Ramos (cell line): ENCODE measurements around the gene NFU1.

Experiments used
- in situ Hi-C: fragments of 300-500 bp; cut with MboI; formaldehyde crosslinking; loops from one replicate; pipeline ENCODE4 v1.14.3; 2022; ENCODE audit warnings: low sequenced_read_pairs; ENCODE audit not compliant: unreplicated experiment

The NFU1 gene

DNA sequence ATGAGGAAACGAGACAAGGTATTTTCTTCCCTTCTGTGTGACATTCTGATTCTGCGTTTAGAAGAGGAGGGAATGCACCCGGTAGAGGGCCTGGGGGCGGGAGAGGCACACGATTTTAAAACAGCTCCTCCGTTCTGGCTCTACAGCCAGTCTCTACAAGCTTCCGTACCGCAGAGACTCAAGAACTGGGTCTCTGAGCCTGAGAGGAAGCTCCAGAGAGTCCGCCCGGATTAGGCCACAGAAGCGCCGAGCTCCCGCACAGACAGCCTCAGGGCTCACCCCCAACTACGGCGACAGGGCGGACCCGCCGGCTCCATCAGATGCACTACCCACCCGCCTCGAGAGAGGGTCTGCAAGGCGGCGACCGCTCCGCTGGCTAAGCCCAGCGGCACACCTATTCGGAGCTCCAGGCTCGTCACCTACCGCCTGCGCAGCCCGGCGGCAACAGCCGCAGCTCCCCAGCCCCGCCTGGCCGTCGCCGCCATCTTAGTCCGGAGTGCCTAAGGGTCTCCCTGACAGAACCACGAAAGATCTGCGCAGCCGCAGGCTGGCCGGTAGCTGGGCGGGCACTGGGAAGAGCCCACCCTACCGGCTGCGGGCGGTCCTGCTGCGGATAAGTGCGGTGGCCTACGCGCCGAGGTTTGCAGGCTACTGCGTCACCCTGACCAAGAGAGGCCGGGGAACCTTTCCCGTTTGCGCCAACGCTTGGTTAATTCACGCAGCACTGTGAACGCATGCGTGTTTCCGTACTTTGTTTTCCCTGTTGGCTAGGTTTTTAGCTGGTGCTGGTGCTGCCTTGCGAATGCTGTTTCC, at the start of gene NFU1:
TSS of gene NFU1 (minus strand) at position 498 of the 813 bp plus-strand sequence. CDS start at position 485, 13 bp downstream.
- in situ Hi-C loops, result no loop called here

DNA sequence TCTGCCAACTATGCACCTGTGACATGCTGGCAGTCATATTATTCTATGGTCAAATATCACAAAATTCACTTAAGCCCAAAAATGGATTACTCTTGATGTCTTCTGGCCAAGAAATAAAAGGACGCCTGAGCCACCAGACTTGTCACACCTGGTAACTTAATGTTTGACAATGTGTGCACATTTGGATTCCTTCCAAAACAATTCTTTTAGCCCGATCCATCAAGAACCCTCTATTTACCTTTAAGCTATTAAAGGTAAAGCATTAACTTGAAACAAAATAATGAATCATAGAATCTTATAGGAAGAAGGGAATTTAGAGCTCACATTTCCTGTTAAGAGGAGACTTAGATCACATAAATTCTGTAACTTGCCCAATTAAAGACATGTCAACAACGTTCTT, 46.5 kb upstream of the NFU1 start:
- in situ Hi-C loops, result no loop called here

DNA sequence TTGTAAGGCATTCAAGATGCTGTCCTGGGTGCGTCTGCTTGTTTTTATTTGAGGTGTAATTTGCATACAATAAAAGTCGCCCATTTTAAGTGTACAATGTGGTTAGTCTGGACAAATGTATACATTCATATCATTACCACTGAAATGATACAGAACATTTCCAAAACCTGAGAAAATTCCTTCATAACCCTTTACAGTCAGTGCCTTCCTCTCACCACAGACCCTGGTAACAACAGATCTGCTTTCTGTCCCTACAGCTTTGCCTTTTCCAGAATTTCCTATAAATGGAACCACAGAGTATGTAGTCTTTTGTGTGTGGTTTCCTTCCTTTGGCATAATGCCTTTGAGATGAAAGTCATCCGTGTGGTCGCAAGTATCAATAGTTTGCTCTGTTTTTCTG, 45.8 kb upstream of the NFU1 start:
- in situ Hi-C loops, result no loop called here

DNA sequence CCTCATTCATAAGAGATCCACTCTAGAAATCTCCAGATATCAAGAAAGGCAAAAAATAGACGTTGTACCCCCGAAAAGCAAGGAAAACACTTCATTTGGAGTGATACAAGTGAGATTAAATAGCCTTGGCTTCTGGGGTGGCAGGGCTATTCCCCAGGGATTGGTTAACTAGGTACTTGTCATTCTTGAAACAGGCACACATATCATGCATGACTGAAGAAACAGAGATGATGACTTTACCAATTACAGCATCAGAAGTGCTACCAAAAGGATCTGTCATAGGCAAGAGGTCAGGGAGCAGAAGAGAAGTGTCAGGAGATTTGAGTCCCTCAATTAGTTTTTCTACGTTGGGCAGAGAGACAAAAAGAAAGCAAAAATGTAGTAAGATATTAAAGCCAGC, 45.2 kb upstream of the NFU1 start:
- in situ Hi-C loops, result no loop called here

GRCh38 chr2:69481421-69481820, 44.2 kb upstream of the NFU1 start:
- in situ Hi-C loops, result no loop called here

- in situ Hi-C loops, result no loop called here
Measured at GRCh38 chr2:69477627-69478026, 40.4 kb upstream of the NFU1 start.

GRCh38 chr2:69474688-69475087, 37.5 kb upstream of the NFU1 start:
- in situ Hi-C loops, result no loop called here

- in situ Hi-C loops, result no loop called here
Measured at GRCh38 chr2:69471793-69472192, 34.6 kb upstream of the NFU1 start.

- in situ Hi-C loops, result no loop called here
Measured at GRCh38 chr2:69470911-69471310, 33.7 kb upstream of the NFU1 start.

DNA sequence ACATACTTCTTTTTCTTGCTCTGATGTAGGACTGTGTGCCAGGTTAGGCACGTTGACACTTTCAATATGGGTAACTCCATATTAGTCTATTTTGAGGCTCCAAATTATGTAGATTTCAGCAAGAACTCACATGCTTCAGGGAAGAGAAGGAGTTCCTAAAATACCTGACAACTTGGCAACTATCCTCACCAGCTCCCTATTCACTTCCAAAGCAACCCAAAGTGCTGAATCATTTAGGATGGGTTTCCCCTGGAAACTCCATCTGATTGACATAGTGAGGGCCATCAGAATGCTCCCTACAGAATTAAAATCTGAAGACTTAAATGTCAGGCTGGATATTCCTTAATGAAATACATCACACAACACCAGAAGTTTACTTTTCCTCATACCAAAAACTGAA, 32.5 kb upstream of the NFU1 start:
- in situ Hi-C loops, result no loop called here

GRCh38 chr2:69469375-69469774, 32.1 kb upstream of the NFU1 start:
- in situ Hi-C loops, result no loop called here

DNA sequence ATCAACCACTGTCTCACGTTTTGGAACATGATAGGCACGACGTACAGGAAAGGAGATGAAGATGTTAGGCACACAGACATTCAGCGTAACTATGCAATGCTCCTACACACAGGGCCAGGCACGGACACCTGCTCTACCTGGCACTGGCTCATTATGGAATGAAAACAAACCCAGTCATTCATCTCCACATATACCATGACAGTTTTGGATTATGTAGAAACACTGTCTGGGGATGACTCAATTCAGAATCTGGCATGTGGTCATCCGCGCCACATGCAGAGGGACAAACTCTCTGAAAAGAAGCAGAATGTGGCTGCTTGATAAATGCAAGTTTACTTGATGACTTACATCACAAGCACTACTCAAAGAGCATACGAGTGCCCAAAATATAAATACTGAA, 29.5 kb upstream of the NFU1 start:
- in situ Hi-C loops, result no loop called here

DNA sequence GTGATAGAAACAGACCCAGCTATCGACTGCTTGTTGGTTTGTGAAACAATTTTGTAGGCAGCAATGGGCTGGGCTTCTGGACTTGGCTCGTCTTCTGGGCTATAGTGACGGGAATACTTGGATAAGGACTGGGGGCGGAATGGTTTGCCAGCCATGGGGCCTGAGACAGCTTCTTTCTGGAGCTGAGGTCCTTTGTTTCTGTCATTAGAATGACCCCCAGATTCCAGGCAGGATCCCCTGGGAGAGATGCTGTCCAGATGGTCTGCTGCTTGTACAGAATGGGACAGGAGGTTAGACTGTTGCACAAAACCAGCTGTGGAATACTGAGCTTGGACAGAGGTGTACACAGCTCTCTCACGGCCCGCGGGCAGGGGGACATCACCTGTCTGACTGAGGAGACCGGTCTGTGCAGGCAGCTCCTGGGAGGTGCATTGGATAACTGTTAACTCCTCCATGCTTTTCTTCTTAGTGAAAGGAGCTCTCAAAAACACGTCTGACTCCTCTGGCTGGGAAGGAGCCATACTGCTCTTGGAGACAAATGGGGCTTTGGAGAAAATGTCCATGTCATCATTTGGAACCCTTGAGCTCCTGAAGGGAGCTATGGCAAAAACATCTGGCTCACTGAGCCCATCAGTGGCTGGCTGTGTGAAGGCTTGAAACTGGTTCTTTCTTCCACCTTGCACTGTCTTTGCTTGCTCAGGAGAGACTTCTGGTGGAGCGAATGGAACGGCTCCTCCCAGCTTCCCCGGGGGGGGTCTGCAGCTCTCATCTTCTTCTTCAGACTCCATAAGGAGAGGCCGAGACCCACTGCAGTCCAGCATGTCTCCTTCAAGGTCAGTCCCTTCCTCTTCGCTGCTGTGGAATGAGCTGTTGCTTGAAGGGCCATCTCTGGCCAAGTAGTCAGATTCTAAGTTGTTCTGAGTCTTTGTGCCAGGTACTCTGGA, 28.6 kb upstream of the NFU1 start:
- in situ Hi-C loops, result no loop called here

- in situ Hi-C loops, result no loop called here
Measured at GRCh38 chr2:69464575-69464974, 27.3 kb upstream of the NFU1 start.

DNA sequence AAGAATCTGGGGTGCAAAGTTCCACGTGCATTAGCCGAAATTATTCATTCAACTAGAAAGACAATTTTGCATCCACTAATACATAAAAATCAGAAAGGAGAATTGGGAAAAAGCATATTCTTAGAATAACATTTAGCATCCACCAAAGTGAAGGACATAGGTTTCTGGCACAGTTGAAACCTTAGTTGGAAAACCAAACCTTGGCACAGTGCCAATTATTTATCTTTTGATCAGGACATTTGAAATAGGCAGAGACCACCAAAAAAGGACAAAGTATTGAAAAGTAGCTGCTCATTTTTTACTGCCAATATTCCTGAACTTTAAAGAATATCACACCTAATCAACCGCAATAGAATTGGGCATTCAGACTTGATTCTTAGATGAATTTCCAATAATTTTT, 25.5 kb upstream of the NFU1 start:
- in situ Hi-C loops, result no loop called here

GRCh38 chr2:69461404-69461803, 24.2 kb upstream of the NFU1 start:
- in situ Hi-C loops, result no loop called here

GRCh38 chr2:69459936-69460335, 22.7 kb upstream of the NFU1 start:
- in situ Hi-C loops, result no loop called here

GRCh38 chr2:69456950-69457445, 19.8 kb upstream of the NFU1 start:
- in situ Hi-C loops, result no loop called here

GRCh38 chr2:69456154-69456553, 18.9 kb upstream of the NFU1 start:
- in situ Hi-C loops, result no loop called here

DNA sequence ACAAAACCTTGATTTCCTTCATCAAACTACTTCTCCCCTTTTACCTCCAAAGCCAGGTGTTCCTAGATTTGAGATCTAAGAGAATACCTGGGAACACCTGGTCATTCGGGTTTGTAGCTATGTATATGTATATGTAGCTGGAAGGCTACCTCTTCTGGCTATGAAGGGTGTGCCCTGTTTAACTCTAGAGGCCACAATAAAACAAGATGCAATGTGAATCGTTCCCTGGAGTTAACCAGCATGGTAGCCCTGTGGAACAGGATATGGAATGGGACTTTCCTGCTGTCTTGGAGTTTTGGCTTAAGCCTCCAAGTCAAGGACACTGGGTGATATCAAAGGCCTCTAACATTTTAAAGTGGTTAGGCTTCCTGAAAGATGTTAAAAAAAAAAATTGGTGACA, 17.7 kb upstream of the NFU1 start:
- in situ Hi-C loops, result no loop called here

DNA sequence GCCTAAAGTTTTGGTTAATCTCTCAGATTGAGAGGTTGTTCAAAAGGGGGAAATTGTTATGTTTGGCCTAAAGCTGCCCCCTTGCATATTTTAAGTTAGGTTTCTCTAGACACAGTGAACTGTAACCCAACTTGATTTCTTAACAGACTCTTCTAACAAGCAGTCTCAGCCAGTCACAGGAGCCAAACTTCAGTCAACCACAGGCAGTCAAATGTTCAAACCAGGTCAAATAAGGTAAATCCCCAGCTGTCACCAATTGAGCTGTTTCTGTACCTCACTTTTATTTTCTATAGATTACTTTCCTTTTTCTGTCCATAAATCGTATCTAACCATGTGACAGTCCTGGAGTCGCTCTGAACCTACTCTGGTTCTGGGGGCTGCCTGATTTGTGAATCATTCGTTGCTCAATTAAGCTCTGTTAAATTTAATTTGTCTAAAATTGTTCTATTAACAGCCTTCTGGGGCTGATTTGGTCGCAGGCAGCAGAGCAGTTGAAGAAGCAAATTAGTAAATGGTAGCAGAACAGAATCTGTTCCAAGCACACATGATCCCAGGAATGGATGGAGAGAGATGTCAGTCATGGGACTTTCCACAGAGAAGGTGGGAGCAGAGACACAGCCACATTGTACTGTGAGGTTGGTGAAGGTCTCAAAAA, 16.4 kb upstream of the NFU1 start:
- in situ Hi-C loops, result no loop called here
